HTERT RPE-1 (cell line): ENCODE measurements around the gene ATG101.

ENCODE experiments used
- in situ Hi-C: fragments of 300-500 bp; cut with MboI; formaldehyde crosslinking; loops from 4 replicates; pipeline ENCODE4 v1.14.3; 2020; ENCODE audit warnings: low sequenced_read_pairs

Gene ATG101

GRCh38 chr12:52041695-52042123 lies 28.1 kb upstream of the ATG101 start:
- in situ Hi-C loops: no loop called here

- in situ Hi-C loops: no loop called here
Measured at GRCh38 chr12:52042706-52043385, 26.9 kb upstream of the ATG101 start.

- in situ Hi-C loops: no loop called here
Measured at GRCh38 chr12:52043386-52044212, 26.2 kb upstream of the ATG101 start.

GRCh38 chr12:52044292-52044983 lies 25.3 kb upstream of the ATG101 start:
- in situ Hi-C loops: no loop called here

GRCh38 chr12:52045794-52046199 lies 24.0 kb upstream of the ATG101 start:
- in situ Hi-C loops: no loop called here

GRCh38 chr12:52046859-52047258 lies 22.9 kb upstream of the ATG101 start:
- in situ Hi-C loops: no loop called here

GRCh38 chr12:52049286-52049685 lies 20.5 kb upstream of the ATG101 start:
- in situ Hi-C loops: no loop called here

- in situ Hi-C loops: no loop called here
Measured at GRCh38 chr12:52049688-52050087, 20.1 kb upstream of the ATG101 start.

GRCh38 chr12:52050116-52050757 lies 19.5 kb upstream of the ATG101 start:
- in situ Hi-C loops: no loop called here

GRCh38 chr12:52050758-52051541 lies 18.8 kb upstream of the ATG101 start, which contains the start of gene NR4A1:
Gene NR4A1 (plus strand): TSS chr12:52051442. CDS start chr12:52054329, 2,887 bp downstream.
- in situ Hi-C loops: no loop called here

GRCh38 chr12:52052468-52053186 lies 17.2 kb upstream of the ATG101 start:
- in situ Hi-C loops: no loop called here

GRCh38 chr12:52053536-52054209 lies 16.1 kb upstream of the ATG101 start:
- in situ Hi-C loops: no loop called here

GRCh38 chr12:52054231-52054832 lies 15.4 kb upstream of the ATG101 start:
- in situ Hi-C loops: no loop called here

GRCh38 chr12:52054833-52055730 lies 14.7 kb upstream of the ATG101 start:
- in situ Hi-C loops: no loop called here

GRCh38 chr12:52055731-52056711 lies 13.8 kb upstream of the ATG101 start:
- in situ Hi-C loops: no loop called here

- in situ Hi-C loops: no loop called here
Measured at GRCh38 chr12:52056801-52057637, 12.8 kb upstream of the ATG101 start.
